ENCODE data around the gene SPATA20.

SPATA20 gene

DNA sequence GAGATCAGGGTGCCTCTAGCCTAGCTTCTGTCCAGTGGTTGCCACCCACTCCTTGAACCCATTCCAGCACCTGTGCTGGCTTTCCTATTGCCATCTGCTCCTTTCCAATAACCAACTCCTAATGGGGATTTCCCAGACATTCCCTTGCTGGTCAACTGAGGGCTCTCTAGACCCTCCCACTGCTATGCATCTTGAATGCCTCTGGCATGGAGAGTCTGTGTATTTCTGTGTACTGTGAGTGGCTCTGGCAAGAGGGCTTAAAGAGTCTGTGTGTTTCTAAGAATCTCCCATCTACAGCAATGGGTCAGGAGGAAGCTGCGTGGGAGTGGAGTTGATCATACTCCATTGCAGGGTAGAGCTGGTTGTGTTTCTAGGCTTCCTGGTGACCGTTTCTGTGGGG, 25.5 kb upstream of the SPATA20 start:
- H3K9me3 ChIP-seq (ENCODE audit: insufficient read depth, low read depth, low read length) = no peaks in the 10 kb centered on the region
- no peaks in the 10 kb centered on the region for H3K36me3 ChIP-seq (ENCODE audit: insufficient read depth, low read length)
- H3K4me3 ChIP-seq (ENCODE audit: low read length) = no peak overlapping the region
- H3K9ac ChIP-seq (ENCODE audit: low read depth, low read length) = no peak overlapping the region
- no peak overlapping the region for H3K27ac ChIP-seq (ENCODE audit: low read depth, low read length)
- 84% methylated on average over 2 of the region's 2 CpGs for WGBS
- H3K4me1 ChIP-seq (ENCODE audit: insufficient read depth, low read length) = no peaks in the 10 kb centered on the region
- no peaks in the 10 kb centered on the region for H3K27me3 ChIP-seq (ENCODE audit: insufficient read depth, low read length)

DNA sequence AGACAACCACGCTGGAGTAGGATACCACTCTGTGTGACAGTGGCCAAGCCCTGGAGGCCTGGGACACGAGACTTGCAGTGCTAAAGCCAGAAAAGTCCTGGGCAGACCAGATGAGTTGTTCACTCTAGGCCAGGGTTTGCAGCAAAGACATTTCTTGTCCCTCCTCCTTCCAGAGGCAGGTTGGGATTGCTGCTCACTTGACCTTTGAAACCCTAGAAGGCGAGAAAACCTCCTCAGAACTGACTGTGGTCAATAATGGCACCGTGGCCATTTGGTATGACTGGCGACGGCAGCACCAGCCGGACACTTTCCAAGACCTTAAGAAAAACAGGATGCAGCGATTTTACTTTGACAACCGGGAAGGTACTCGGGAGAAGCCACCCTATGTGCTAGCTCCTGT, 24.2 kb upstream of the SPATA20 start:
- Histone ChIP-seq H3K9me3 (ENCODE audit: insufficient read depth, low read depth, low read length) (no peaks in the 10 kb centered on the region), H3K9ac (ENCODE audit: low read depth, low read length) (no peak overlapping the region), H3K4me3 (ENCODE audit: low read length) (no peak overlapping the region), H3K27me3 (ENCODE audit: insufficient read depth, low read length) (no peaks in the 10 kb centered on the region), H3K36me3 (ENCODE audit: insufficient read depth, low read length) (no peaks in the 10 kb centered on the region), H3K27ac (ENCODE audit: low read depth, low read length) (no peak overlapping the region), H3K4me1 (ENCODE audit: insufficient read depth, low read length) (no peaks in the 10 kb centered on the region)
- 91% methylated on average over 10 of the region's 10 CpGs for WGBS

DNA sequence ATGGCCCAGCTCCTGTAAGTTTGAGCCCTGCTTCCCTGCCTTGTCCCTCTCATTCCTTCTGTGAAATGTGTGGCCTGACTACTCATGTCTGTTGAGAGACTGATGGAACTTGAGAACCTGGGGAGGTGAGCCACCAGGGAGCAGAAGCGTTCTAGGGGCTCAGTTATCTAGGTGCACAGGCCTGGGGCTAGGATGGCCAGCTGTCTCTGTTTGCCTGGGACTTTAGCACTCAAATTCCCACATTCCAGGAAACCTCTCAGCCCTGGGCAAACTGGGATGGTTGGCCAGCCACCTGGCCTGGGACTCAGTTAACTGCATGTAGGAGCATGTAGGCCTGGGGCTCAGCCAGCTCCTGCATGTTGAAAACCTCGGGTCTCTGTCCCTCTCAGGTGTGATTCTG, 23.8 kb upstream of the SPATA20 start:
- Histone ChIP-seq H3K27ac (ENCODE audit: low read depth, low read length) (no peak overlapping the region), H3K4me1 (ENCODE audit: insufficient read depth, low read length) (no peaks in the 10 kb centered on the region), H3K9ac (ENCODE audit: low read depth, low read length) (no peak overlapping the region), H3K9me3 (ENCODE audit: insufficient read depth, low read depth, low read length) (no peaks in the 10 kb centered on the region), H3K36me3 (ENCODE audit: insufficient read depth, low read length) (no peaks in the 10 kb centered on the region), H3K4me3 (ENCODE audit: low read length) (no peak overlapping the region), H3K27me3 (ENCODE audit: insufficient read depth, low read length) (no peaks in the 10 kb centered on the region)
- 88% methylated on average over 2 of the region's 2 CpGs for WGBS

DNA sequence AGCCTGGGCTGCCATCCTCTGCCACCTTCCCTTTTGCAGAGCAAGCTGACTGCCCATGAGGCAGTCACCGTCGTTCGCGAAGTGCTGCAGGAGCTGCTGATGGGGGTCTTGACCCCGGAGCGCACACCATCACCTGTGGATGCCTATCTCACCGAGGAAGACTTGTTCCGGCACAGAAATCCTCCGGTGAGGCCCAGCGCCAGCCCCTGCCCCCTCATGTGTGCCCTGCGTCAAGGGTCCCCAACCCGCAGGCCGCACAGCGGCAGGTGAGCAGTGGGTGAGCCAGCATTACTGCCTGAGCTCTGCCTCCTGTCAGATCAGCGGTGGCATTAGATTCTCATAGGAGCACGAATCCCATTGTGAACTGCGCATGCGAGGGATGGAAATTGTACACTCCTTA, 22.1 kb upstream of the SPATA20 start:
- no peak overlapping the region for H3K9ac ChIP-seq (ENCODE audit: low read depth, low read length)
- H3K4me1 ChIP-seq (ENCODE audit: insufficient read depth, low read length) = no peaks in the 10 kb centered on the region
- no peaks in the 10 kb centered on the region for H3K27me3 ChIP-seq (ENCODE audit: insufficient read depth, low read length)
- 95% methylated on average over 18 of the region's 18 CpGs for WGBS
- H3K9me3 ChIP-seq (ENCODE audit: insufficient read depth, low read depth, low read length) = no peaks in the 10 kb centered on the region
- no peaks in the 10 kb centered on the region for H3K36me3 ChIP-seq (ENCODE audit: insufficient read depth, low read length)
- H3K27ac ChIP-seq (ENCODE audit: low read depth, low read length) = no peak overlapping the region
- no peak overlapping the region for H3K4me3 ChIP-seq (ENCODE audit: low read length)

DNA sequence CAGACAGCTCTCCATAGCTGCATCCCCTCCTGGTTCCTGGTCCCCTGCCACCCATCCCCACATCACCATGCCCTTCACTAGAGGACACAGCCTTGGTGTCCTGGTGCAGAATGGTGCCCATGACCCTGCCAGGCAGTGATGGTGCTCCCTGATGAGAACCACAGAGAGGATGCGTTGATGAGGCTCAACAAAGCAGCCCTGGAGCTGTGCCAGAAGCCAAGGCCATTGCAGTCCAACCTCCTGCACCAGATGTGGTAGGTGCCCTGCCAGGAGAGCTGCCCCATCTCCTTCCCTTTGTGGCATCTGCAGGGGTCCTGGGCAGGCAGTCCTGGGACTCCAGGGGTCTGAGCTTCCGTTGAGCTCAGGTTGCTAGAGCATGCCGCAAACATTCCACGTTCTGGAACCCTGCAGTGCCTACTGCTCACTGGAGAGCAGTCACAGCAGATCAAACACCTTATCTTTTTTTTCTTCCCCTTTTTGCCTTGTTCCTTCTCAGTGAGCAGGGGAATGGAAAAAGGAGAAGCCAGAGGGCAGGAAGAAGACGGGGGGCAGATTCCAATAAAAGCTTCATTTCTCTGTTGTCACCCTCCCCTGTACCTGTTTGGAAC, 19.7 kb upstream of the SPATA20 start:
- WGBS = 53% methylated on average over 4 of the region's 5 CpGs
- H3K4me3 ChIP-seq (ENCODE audit: low read length) = no peak overlapping the region
- peaks cover 9% of the 10 kb centered on the region for H3K27me3 ChIP-seq (ENCODE audit: insufficient read depth, low read length)
- H3K9ac ChIP-seq (ENCODE audit: low read depth, low read length) = no peak overlapping the region
- no peak overlapping the region for H3K27ac ChIP-seq (ENCODE audit: low read depth, low read length)
- no peaks in the 10 kb centered on the region for H3K9me3 ChIP-seq (ENCODE audit: insufficient read depth, low read depth, low read length)
- no peaks in the 10 kb centered on the region for H3K36me3 ChIP-seq (ENCODE audit: insufficient read depth, low read length)
- H3K4me1 ChIP-seq (ENCODE audit: insufficient read depth, low read length) = peaks cover 7% of the 10 kb centered on the region; the same call in 1 of the 2 replicates

DNA sequence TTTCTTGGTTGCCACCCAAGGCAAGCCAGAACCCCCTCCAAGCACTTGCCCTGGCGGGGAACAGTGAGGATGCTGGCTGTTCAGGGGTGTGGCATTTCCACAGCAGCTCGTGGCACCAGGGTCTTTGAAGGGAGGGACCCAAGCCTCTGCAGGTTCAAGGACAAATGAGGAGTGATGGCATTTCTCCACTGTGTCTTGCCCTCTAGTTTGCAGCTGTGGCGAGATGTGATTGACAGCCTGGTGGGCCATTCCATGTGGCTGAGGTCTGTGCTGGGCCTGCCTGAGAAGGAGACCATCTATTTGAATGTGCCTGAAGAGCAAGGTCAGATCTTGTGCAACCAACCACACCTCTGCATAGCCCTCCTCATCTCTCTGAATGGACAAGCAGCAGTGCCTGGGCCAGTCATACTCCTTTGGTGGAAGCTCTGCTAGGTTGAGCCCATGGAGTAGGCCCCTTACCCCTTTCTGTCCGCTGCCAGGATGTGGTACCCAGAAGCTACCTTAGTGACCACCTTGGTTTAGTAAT, 19.0 kb upstream of the SPATA20 start:
- Histone ChIP-seq H3K9ac (ENCODE audit: low read depth, low read length) (no peak overlapping the region), H3K36me3 (ENCODE audit: insufficient read depth, low read length) (no peaks in the 10 kb centered on the region), H3K4me3 (ENCODE audit: low read length) (no peak overlapping the region), H3K27me3 (ENCODE audit: insufficient read depth, low read length) (peaks cover 17% of the 10 kb centered on the region), H3K4me1 (ENCODE audit: insufficient read depth, low read length) (peaks cover 7% of the 10 kb centered on the region; the same call in 1 of the 2 replicates), H3K27ac (ENCODE audit: low read depth, low read length) (no peak overlapping the region), H3K9me3 (ENCODE audit: insufficient read depth, low read depth, low read length) (no peaks in the 10 kb centered on the region)
- WGBS = 47% methylated on average over 4 of the region's 4 CpGs

DNA sequence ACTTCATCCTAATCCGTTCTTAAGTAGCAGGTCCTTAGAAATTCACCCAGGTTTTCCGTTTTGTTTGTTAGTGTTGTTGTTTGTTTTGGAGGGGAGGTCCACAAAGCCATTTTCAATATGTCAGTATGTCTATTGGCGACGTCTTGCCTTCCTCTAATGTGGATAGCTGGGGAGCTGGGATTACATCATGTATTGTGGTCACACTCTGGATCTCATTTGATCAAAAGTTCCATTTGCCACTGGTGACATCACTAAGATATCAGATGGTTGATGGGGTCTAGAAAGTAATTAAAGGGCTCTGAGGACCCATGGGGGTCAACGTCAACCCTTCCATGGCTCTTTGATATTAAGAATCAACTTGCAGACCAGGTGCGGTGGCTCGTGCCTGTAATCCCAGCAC, 17.1 kb upstream of the SPATA20 start:
- whole genome bisulfite sequencing = 95% methylated on average over 7 of the region's 7 CpGs

DNA sequence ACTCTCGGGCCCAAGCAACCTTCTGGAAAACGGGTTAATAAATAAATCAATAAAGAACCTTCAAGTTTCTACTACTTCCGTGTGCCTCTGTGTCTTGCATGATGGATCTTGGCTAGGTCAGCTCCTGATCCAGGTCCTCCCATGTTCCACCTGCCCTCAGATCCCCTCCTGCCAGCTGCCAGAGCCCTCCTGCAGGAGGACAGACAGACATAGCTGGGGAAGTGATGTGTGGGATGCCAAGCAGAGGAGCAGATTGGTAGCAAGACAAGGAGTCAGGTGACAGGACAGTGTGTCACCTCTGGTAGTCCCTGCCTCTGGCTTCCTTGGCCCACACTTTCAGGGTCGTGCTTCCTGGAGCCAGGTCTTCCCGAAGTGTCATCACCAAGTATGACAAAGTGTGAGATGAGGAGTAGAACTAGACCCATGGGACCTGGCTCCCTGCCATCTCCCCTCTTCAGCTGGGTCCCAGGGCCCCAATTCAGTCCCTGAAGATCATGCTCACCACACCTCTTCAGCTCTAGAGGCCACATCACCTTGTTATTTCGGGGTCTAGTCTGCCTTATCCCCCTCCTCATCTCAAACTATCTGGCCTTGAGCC, 15.4 kb upstream of the SPATA20 start:
- Histone ChIP-seq H3K9me3 (ENCODE audit: insufficient read depth, low read depth, low read length) (no peaks in the 10 kb centered on the region), H3K27ac (ENCODE audit: low read depth, low read length) (no peak overlapping the region), H3K4me3 (ENCODE audit: low read length) (no peak overlapping the region), H3K27me3 (ENCODE audit: insufficient read depth, low read length) (peaks cover 35% of the 10 kb centered on the region), H3K36me3 (ENCODE audit: insufficient read depth, low read length) (no peaks in the 10 kb centered on the region), H3K9ac (ENCODE audit: low read depth, low read length) (no peak overlapping the region), H3K4me1 (ENCODE audit: insufficient read depth, low read length) (peaks cover 7% of the 10 kb centered on the region; the same call in 1 of the 2 replicates)
- 84% methylated on average over 6 of the region's 6 CpGs for WGBS

More for the DNA sequence above, 17.1 kb upstream of the SPATA20 start:
- Histone ChIP-seq H3K9me3 (ENCODE audit: insufficient read depth, low read depth, low read length) (no peaks in the 10 kb centered on the region), H3K27me3 (ENCODE audit: insufficient read depth, low read length) (peaks cover 35% of the 10 kb centered on the region), H3K36me3 (ENCODE audit: insufficient read depth, low read length) (no peaks in the 10 kb centered on the region), H3K4me1 (ENCODE audit: insufficient read depth, low read length) (peaks cover 7% of the 10 kb centered on the region; the same call in 1 of the 2 replicates), H3K4me3 (ENCODE audit: low read length) (no peak overlapping the region), H3K27ac (ENCODE audit: low read depth, low read length) (no peak overlapping the region), H3K9ac (ENCODE audit: low read depth, low read length) (no peak overlapping the region)

DNA sequence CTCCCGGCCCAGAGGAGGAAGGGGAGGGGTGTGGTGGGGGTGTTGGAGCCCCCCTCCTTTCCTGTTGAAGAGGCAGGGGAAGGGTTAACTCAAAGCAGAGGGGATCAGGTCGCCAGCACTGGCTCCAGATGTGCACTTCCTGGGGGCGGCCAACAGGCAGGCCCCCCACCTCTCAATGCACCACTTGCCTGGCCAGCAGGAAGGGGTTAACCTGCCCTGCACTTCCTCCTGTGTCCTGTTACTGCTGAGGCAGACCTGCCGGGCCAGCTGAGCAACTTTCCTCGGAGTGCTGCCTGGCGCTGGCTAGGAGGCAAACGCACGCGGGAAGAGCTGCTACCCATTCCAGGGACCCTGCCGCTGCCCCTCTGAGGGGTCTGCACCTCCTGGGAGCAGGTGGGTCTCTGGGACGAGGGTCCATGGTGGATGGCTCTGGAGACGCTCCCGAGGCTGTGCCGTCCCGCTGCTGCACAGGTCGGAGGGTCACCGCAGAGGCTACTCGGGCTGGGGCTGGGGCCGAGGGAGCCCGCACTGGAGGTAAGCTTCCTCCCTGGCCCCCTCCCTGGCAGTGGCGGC, 14.4 kb upstream of the SPATA20 start, which contains the start of gene EPN3:
Gene EPN3 (plus strand): TSS at position 284 of the 573 bp plus-strand sequence. CDS start 3,822 bp downstream, outside the sequence.
- H3K36me3 ChIP-seq (ENCODE audit: insufficient read depth, low read length) = no peaks in the 10 kb centered on the region
- no peak within 1 kb of the TSS for H3K27ac ChIP-seq (ENCODE audit: low read depth, low read length)
- peaks cover 7% of the 10 kb centered on the region; the same call in 1 of the 2 replicates for H3K4me1 ChIP-seq (ENCODE audit: insufficient read depth, low read length)
- peaks cover 35% of the 10 kb centered on the region for H3K27me3 ChIP-seq (ENCODE audit: insufficient read depth, low read length)
- no peaks in the 10 kb centered on the region for H3K9me3 ChIP-seq (ENCODE audit: insufficient read depth, low read depth, low read length)
- peak within 1 kb of the TSS; percentile 67 for H3K4me3 ChIP-seq (ENCODE audit: low read length)
- peak within 1 kb of the TSS; percentile 37 for H3K9ac ChIP-seq (ENCODE audit: low read depth, low read length)
- under 1% methylated on average over 20 of the region's 21 CpGs for WGBS

DNA sequence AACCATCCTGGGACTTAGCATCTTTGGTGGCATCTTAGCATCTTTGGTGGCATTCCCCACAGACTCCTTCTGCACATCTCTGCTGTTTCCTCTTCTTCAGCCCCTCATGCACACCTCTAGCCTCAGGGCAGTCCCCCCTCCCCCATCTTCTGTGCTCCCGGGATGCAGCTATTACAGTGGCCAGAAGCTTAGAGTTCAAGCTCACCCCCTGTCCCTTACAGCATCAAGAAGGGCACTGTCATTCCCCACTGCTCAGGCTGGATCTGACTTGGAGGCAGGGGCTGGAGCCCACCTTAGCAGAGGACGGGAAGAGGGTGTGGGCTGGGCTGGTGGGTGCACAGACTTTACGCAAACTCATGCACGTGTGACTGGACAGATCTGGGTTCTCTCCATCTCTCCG, 13.8 kb upstream of the SPATA20 start:
- H3K4me1 ChIP-seq (ENCODE audit: insufficient read depth, low read length) = peaks cover 7% of the 10 kb centered on the region; the same call in 1 of the 2 replicates
- H3K36me3 ChIP-seq (ENCODE audit: insufficient read depth, low read length) = no peaks in the 10 kb centered on the region
- H3K4me3 ChIP-seq (ENCODE audit: low read length) = peak overlapping the region; percentile 67
- H3K27me3 ChIP-seq (ENCODE audit: insufficient read depth, low read length) = peaks cover 35% of the 10 kb centered on the region
- no peaks in the 10 kb centered on the region for H3K9me3 ChIP-seq (ENCODE audit: insufficient read depth, low read depth, low read length)
- H3K9ac ChIP-seq (ENCODE audit: low read depth, low read length) = no peak overlapping the region
- 16% methylated on average over 5 of the region's 5 CpGs for WGBS
- no peak overlapping the region for H3K27ac ChIP-seq (ENCODE audit: low read depth, low read length)

DNA sequence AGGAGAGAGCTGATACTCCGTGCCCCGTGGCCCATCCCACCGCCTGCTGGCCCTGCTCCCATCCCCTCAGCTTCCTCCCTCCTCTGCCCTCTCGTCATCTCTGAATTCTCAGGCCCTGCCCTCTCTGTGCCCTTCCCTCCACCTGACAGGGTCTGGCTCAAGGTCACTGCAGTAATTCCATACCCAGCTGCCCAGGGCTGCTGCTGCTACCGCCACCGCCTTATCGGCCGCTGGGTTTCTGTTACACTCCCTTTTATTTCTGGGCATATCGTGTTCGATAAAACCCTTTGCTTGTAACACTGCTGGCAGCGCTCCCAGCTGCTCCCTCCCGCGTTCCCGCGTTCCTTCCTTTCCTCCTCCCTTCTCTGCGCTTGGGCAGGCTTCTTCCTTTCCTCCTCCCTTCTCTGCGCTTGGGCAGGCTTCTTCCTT, 13.2 kb upstream of the SPATA20 start:
- WGBS = 3% methylated on average over 17 of the region's 17 CpGs
- Histone ChIP-seq H3K4me1 (ENCODE audit: insufficient read depth, low read length) (peaks cover 7% of the 10 kb centered on the region; the same call in 1 of the 2 replicates), H3K27ac (ENCODE audit: low read depth, low read length) (no peak overlapping the region), H3K9me3 (ENCODE audit: insufficient read depth, low read depth, low read length) (no peaks in the 10 kb centered on the region), H3K36me3 (ENCODE audit: insufficient read depth, low read length) (no peaks in the 10 kb centered on the region), H3K27me3 (ENCODE audit: insufficient read depth, low read length) (peaks cover 35% of the 10 kb centered on the region), H3K4me3 (ENCODE audit: low read length) (peak overlapping the region; percentile 67), H3K9ac (ENCODE audit: low read depth, low read length) (no peak overlapping the region)

Measured in HUES64 (cell line).